HG03571 (cell line): ENCODE results near the gene TPST2.

Experiments used
- ATAC-seq: cut with Tn5 transposase; IDR thresholded peaks from one replicate; pipeline ENCODE4 v1.9.1; 2021; ENCODE audit not compliant: unreplicated experiment

TPST2 gene

GRCh38 chr22:26479043-26479791, 110.7 kb downstream of the TPST2 start:
- no peak for ATAC-seq

- no peak for ATAC-seq
These were observed 112.6 kb downstream of the TPST2 start for GRCh38 chr22:26477341-26477731.

GRCh38 chr22:26476705-26477340, 113.1 kb downstream of the TPST2 start:
- no peak for ATAC-seq

GRCh38 chr22:26474682-26475081, 115.2 kb downstream of the TPST2 start:
- no peak for ATAC-seq
